GM23248 (cell line): ENCODE results near the gene ZNF319. TPM values are rescaled to one million over a fixed set of nuclear protein-coding genes. Genes with fewer than 3 reads are reported as not detected.

Experiments
- DNase-seq: peaks from one replicate; pipeline ENCODE4 v3.0.0-alpha.2; 2015
- H2AFZ ChIP-seq: fragments of 200-600 bp; sonication (generic); 2 replicates; pipeline ENCODE4 v1.6.1; 2016; ENCODE audit warnings: antibody characterized with exemption
- H3F3A ChIP-seq: fragments of 200-600 bp; sonication (generic); 2 replicates; pipeline ENCODE4 v1.6.1; 2016; ENCODE audit warnings: mild to moderate bottlenecking, antibody characterized with exemption, mixed run types; ENCODE audit not compliant: insufficient read depth
- H3K27ac ChIP-seq: fragments of 200-600 bp; sonication (generic); 2 replicates; pipeline ENCODE4 v1.5.1; 2016; ENCODE audit warnings: mild to moderate bottlenecking
- H3K27me3 ChIP-seq: fragments of 200-600 bp; sonication (generic); replicated peaks from 2 replicates; pipeline ENCODE4 v1.6.1; 2016; ENCODE audit warnings: mild to moderate bottlenecking; ENCODE audit not compliant: insufficient read depth
- H3K36me3 ChIP-seq: fragments of 200-600 bp; sonication (generic); 2 replicates; pipeline ENCODE4 v1.6.1; 2016; ENCODE audit warnings: low read depth, mild to moderate bottlenecking
- H3K4me1 ChIP-seq: fragments of 200-600 bp; sonication (generic); 2 replicates; pipeline ENCODE4 v1.6.1; 2016; ENCODE audit warnings: mild to moderate bottlenecking; ENCODE audit not compliant: insufficient read depth
- H3K4me2 ChIP-seq: fragments of 200-600 bp; sonication (generic); one replicate; pipeline ENCODE4 v1.6.1; 2016; ENCODE audit warnings: mild to moderate bottlenecking; ENCODE audit not compliant: unreplicated experiment
- H3K4me3 ChIP-seq: fragments of 200-600 bp; sonication (generic); 2 replicates; pipeline ENCODE4 v1.5.1; 2016; ENCODE audit warnings: mild to moderate bottlenecking
- H3K79me2 ChIP-seq: fragments of 200-600 bp; sonication (generic); 2 replicates; pipeline ENCODE4 v1.6.1; 2016; ENCODE audit warnings: mild to moderate bottlenecking; ENCODE audit not compliant: insufficient read depth
- H3K9ac ChIP-seq: fragments of 200-600 bp; sonication (generic); 2 replicates; pipeline ENCODE4 v1.6.1; 2016; ENCODE audit warnings: mild to moderate bottlenecking
- H3K9me2 ChIP-seq: fragments of 200-600 bp; sonication (generic); 2 replicates; pipeline ENCODE4 v1.6.1; 2016; ENCODE audit warnings: mixed run types, mild to moderate bottlenecking, moderate library complexity; ENCODE audit not compliant: insufficient read depth
- H3K9me3 ChIP-seq: fragments of 200-600 bp; sonication (generic); one replicate; pipeline ENCODE4 v1.6.1; 2017; ENCODE audit warnings: low read depth
- H4K20me1 ChIP-seq: fragments of 200-600 bp; sonication (generic); 2 replicates; pipeline ENCODE4 v1.6.0; 2016; ENCODE audit not compliant: insufficient read depth
- EZH2 ChIP-seq: fragments of 200-600 bp; sonication (generic); IDR thresholded peaks from 2 replicates; pipeline ENCODE4 v1.6.1; 2018; ENCODE audit warnings: antibody characterized with exemption, mild to moderate bottlenecking; ENCODE audit not compliant: insufficient read depth, poor library complexity, severe bottlenecking
- EZH2phosphoT487 ChIP-seq: fragments of 200-600 bp; sonication (generic); IDR thresholded peaks from 2 replicates; pipeline ENCODE4 v1.6.1; 2018; ENCODE audit warnings: antibody characterized with exemption, moderate library complexity, mild to moderate bottlenecking, low read depth; ENCODE audit not compliant: insufficient read depth
- WGBS, 2 experiments: methylation state at CpG; one replicate each; pipeline ENCODE4 v1.1.6; 2015 to 2017; ENCODE audit warnings: low lambda C conversion rate in 2 of 2, low coverage in 1 of 2; ENCODE audit errors: missing lambda C conversion rate in 2 of 2; 5-methylcytosine and 5-hydroxymethylcytosine counted together
- in situ Hi-C: fragments of 300-500 bp; cut with MboI; formaldehyde crosslinking; loops from 2 replicates; pipeline ENCODE4 v1.15.0; 2020
- polyA plus RNA-seq: library from polyadenylated mRNA; unstranded; fragments of >200 nt; fragmentation: Nextera tagmentation; extraction: Ambion mirVana; gene quantifications from 2 replicates; pipeline ENCODE4 v1.2.1, GENCODE V29; 2016
- total RNA-seq: library from RNA; depleted of rRNA; stranded (reverse); fragments of >200 nt; shearing (Covaris generic); gene quantifications from 2 replicates; pipeline ENCODE4 v1.2.3, GENCODE V29; 2014

Gene ZNF319
- total and polyA plus RNA-seq, 2 experiments from 2014 or later, result 4.6 to 8.2 TPM

- DNase-seq, result no peak
- Histone ChIP-seq H3K4me3 (no peak overlapping the region), H3F3A (no peaks in the 10 kb centered on the region), H3K27ac (no peak overlapping the region), H3K36me3 (no peaks in the 10 kb centered on the region), H3K27me3 (peaks cover 17% of the 10 kb centered on the region), H4K20me1 (no peaks in the 10 kb centered on the region), H3K9me3 (no peaks in the 10 kb centered on the region), H3K4me2 (no peak overlapping the region), H3K9ac (no peak overlapping the region), H3K79me2 (no peaks in the 10 kb centered on the region), H3K9me2 (no peaks in the 10 kb centered on the region), H3K4me1 (no peaks in the 10 kb centered on the region), H2AFZ (no peak overlapping the region)
- in situ Hi-C loops, result no loop called here
- no peak for TF ChIP-seq EZH2
- TF ChIP-seq EZH2phosphoT487, result no peak
- 14% methylated on average over 2 of the region's 2 CpGs for WGBS, 2 experiments
These were observed 38.9 kb downstream of the ZNF319 start for GRCh38 chr16:57961538-57961937.

GRCh38 chr16:57960826-57961472 lies 39.5 kb downstream of the ZNF319 start:
- Histone ChIP-seq H3K9ac (no peak overlapping the region), H3K27ac (no peak overlapping the region), H3K4me1 (no peaks in the 10 kb centered on the region), H3K27me3 (peaks cover 17% of the 10 kb centered on the region), H3K4me3 (no peak overlapping the region), H3K9me3 (no peaks in the 10 kb centered on the region), H4K20me1 (no peaks in the 10 kb centered on the region), H3K9me2 (no peaks in the 10 kb centered on the region), H3K36me3 (no peaks in the 10 kb centered on the region), H3F3A (no peaks in the 10 kb centered on the region), H3K79me2 (no peaks in the 10 kb centered on the region), H2AFZ (no peak overlapping the region), H3K4me2 (no peak overlapping the region)
- no peak for TF ChIP-seq EZH2phosphoT487
- TF ChIP-seq EZH2, result no peak
- 53 to 71% methylated on average over 7 of the region's 7 CpGs for WGBS, 2 experiments
- DNase-seq, result no peak
- in situ Hi-C loops, result no loop called here

- Histone ChIP-seq H3K4me1 (no peaks in the 10 kb centered on the region), H3F3A (no peaks in the 10 kb centered on the region), H4K20me1 (no peaks in the 10 kb centered on the region), H2AFZ (no peak overlapping the region), H3K9me2 (no peaks in the 10 kb centered on the region), H3K27ac (no peak overlapping the region), H3K27me3 (peaks cover 17% of the 10 kb centered on the region), H3K4me2 (no peak overlapping the region), H3K9me3 (no peaks in the 10 kb centered on the region), H3K36me3 (no peaks in the 10 kb centered on the region), H3K4me3 (no peak overlapping the region), H3K79me2 (no peaks in the 10 kb centered on the region), H3K9ac (no peak overlapping the region)
- WGBS, 2 experiments, result 56 to 63% methylated on average over 7 to 10 of the region's 10 CpGs
- in situ Hi-C loops, result no loop called here
- no peak for DNase-seq
- TF ChIP-seq EZH2phosphoT487 (no peak), EZH2 (no peak)
These were observed 40.2 kb downstream of the ZNF319 start for GRCh38 chr16:57960310-57960709.

- Histone ChIP-seq H3K9me2 (no peaks in the 10 kb centered on the region), H3K4me3 (no peak overlapping the region), H3K79me2 (no peaks in the 10 kb centered on the region), H3K4me2 (no peak overlapping the region), H3K4me1 (no peaks in the 10 kb centered on the region), H3K27ac (no peak overlapping the region), H3F3A (no peaks in the 10 kb centered on the region), H4K20me1 (no peaks in the 10 kb centered on the region), H3K9ac (no peak overlapping the region), H2AFZ (no peak overlapping the region), H3K36me3 (no peaks in the 10 kb centered on the region), H3K27me3 (peaks cover 17% of the 10 kb centered on the region), H3K9me3 (no peaks in the 10 kb centered on the region)
- in situ Hi-C loops, result no loop called here
- WGBS, 2 experiments, result 63 to 68% methylated on average over 8 to 9 of the region's 11 CpGs
- no peak for DNase-seq
- TF ChIP-seq EZH2 (no peak), EZH2phosphoT487 (no peak)
These were observed 40.7 kb downstream of the ZNF319 start for GRCh38 chr16:57959804-57960203.

- Histone ChIP-seq H2AFZ (no peak overlapping the region), H3K9me2 (no peaks in the 10 kb centered on the region), H3K27ac (no peak overlapping the region), H3K9ac (no peak overlapping the region), H3F3A (no peaks in the 10 kb centered on the region), H3K4me2 (no peak overlapping the region), H3K79me2 (no peaks in the 10 kb centered on the region), H3K9me3 (no peaks in the 10 kb centered on the region), H4K20me1 (no peaks in the 10 kb centered on the region), H3K27me3 (peaks cover 17% of the 10 kb centered on the region), H3K4me1 (no peaks in the 10 kb centered on the region), H3K36me3 (no peaks in the 10 kb centered on the region), H3K4me3 (no peak overlapping the region)
- in situ Hi-C loops, result no loop called here
- 63 to 68% methylated on average over 8 of the region's 8 CpGs for WGBS, 2 experiments
- no peak for DNase-seq
- TF ChIP-seq EZH2phosphoT487 (no peak), EZH2 (no peak)
These were observed 41.4 kb downstream of the ZNF319 start for GRCh38 chr16:57959121-57959520.
